Inferior parietal cortex (tissue), 1 donor: Measurements from ENCODE around the gene ZNF524.
"Not testable (repeated sequence)": the region's sequence is repeated elsewhere in the genome, so short reads cannot be mapped to it uniquely, and the experiment has no call there.

ENCODE experiments used
- DNase-seq: peaks from one replicate; pipeline ENCODE4 v3.0.0-alpha.2; 2016; ENCODE audit errors: extremely low spot score

Gene ZNF524

DNA sequence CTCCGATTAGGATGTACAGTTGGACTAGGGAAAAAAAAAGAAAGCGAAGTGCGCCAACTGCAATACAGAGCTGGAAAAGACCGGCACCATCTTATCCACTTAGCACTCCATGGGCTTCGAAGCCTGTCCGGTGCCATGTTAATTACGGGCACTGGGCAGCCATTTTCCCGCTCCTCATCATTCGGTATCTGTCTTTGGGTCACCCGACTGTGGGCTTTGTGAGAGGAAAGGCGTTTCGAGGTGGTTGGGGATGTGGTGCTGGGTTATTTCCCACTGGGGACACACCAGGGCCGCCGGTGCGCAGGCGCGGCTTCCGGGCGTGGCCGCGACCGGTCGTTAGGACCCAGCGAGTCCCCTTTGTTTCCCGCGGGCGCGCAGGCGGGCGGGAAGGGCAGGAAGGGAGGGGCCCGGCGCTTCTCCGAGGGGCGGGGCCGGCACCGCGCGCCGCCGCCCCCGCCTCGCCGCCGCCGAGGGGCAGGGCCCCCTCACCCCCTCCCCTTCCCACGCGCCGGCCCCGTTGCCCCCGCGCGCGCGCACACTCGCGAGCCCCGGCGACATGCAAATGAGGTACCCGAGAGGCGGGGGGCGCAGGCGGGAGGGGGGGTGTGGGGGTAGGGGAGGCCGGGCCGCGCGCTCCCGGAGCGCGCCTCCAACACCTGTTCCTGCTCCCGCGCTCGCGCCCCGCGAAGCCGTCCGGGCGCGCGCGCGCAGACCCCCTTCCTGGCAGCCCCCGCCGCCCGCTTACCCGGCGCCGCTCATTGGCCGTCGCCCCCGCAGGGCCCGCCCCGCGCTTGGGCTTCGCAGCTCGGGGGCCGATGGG lies at the start of gene ZNF524:
TSS of gene ZNF524 (plus strand) at position 447 of the 820 bp plus-strand sequence. CDS start 1,825 bp downstream, outside the sequence.
- DNase-seq, result peak; percentile 94

DNA sequence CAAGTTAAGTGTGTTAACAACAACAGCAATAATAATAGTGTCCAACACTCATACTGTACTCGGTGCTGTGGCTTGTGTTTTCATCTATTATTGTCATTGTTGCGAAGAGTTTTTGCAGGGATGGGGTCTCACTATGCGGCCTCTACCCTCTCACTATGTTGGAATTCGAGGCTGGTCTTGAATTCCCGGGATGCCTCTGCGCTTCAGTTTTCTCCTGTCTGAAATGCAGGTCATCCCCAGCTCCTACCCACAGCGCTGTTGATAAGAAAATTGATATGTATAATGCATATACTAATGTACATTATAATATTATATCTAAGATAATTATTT lies 49.8 kb upstream of the ZNF524 start:
- DNase-seq, result no peak

GRCh38 chr19:55552206-55552605 lies 47.9 kb upstream of the ZNF524 start:
- no peak for DNase-seq

DNA sequence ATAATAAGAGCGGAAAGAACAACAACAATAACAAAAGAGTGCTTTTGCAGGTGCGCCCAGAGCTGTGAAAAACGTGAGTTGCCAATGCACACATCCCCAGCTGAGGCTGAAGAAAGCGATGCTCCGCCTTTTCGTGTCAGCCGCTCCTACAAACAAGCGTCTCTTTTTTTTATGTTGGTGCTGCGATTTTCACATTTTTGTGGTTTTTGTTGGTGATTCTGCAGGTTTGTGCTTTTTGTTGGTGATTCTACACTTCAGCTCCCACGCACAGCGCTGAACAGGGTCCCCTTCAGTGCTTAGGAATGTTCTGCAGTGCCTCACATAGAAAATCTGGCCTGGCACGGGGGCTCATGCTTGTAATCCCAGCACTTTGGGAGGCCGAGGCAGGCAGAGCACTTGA lies 47.5 kb upstream of the ZNF524 start:
- DNase-seq, result no peak

- no peak for DNase-seq
Measured at GRCh38 chr19:55553217-55554182, 46.6 kb upstream of the ZNF524 start.

DNA sequence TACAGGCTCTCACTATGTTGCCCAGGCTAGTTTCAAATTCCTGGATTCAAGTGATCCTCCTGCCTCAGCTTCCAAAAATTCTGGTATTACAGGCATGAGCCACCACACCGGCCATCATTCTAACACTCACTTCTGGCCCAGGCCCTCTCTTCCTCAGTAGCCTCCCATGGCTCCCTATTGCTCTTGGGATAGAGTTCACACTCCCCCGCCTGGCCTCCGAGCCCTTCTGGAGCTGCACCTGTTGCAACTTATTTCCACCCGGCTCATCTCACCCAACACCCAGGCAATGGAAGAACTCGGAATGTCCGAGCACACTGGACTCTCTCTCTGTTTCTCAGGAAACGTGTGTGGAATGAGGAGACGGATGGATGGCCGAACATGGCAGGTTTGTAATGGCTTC lies 45.8 kb upstream of the ZNF524 start:
- DNase-seq, result no peak

DNA sequence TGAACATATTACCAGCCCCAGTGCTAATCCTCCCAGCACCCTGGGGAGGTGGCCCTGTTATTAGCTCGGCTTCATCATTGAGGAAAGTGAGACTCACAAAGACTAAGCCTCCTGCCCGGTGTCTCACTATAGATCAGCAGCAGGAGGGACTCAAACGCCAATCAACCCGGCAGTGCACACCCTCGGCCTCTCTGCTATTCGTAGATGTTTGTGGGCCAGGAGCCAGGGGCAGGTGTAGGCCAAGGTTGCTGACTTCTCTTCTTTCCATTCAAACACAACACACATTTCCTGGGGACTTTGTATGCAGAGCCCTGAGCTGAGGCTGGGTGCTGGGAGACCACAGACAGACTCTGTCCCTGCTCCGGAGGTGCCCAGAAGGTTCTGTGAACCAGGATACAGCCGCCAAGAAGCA lies 45.3 kb upstream of the ZNF524 start:
- DNase-seq, result no peak

DNA sequence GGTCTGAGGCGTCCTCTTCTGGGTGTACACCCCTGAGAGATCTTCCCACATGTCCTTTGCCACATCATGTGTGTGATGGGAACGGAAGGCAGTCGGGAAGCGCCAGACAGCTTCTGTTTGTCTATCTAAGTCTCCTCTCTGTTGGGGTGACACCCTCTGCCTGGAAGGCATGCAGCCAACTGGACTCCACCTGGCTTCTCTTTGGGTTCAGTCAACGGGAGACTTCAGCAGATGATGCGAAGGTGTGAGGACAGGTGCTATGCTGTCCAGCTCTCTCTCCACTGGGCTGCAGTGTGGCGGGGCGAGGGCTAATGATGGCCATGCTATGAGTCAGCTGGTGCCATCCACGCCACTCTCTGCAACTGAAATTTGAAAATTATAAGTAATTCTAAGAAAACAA lies 40.4 kb upstream of the ZNF524 start:
- no peak for DNase-seq

DNA sequence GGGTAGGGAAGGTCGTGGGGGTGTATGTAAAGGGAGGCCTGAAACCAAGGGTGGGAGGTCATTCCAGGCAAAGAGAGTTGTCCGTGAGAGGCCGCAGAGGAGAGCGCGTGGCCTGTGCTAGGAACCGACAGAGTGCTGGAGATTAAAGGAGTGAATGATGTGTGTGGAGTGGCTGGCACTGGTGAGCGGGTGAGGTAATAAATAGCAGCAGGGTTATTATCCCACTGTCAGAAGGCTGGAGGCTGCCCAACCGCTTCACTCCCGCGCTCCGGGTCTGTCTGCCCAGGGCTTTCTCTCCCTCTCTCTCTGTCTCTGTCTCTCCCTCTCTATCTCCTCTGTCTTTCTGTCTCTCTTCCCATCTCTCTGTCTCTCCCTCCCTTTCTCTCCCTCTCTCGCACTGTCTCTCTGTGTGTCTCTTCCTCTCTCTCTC lies 36.8 kb upstream of the ZNF524 start:
- DNase-seq, result no peak

DNA sequence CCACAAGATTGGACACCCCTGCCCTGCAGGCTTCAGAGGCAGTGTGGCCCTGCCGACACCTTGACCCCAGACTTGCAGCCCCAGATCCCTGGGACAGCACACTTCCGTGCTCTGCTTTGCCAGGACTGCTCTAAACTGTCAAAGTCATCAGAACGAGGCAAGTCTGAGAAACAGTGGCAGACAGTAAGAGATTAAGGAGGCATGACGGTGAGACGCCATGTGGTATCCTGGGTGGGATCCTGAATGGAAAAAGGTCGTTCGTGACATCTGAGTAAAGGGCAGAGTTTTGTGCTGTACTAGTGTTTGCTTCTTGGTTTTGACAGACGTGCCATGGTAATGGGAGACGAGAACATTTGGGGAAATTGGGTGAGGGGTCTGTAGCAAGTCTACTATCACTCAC lies 33.3 kb upstream of the ZNF524 start:
- no peak for DNase-seq

GRCh38 chr19:55567708-55568328 lies 32.3 kb upstream of the ZNF524 start:
- no peak for DNase-seq

- not testable (repeated sequence) for DNase-seq
Measured at GRCh38 chr19:55569477-55569876, 30.6 kb upstream of the ZNF524 start.

DNA sequence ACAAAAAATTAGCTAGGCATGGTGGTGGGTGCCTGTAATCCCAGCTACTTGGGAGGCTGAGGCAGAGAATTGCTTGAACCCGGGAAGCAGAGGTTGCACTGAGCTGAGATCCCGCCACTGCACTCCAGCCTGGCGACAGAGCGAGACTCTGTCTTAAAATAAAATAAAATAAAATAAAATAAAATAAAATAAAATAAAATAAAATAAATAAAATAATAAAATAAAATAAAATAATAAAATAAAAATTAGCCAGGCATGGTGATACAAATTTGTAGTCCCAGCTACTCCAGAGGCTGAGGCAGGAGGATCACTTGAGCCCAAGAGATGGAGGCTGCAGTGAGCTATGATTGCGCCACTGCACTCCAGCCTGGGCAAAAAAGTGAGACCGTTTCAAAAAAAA lies 26.2 kb upstream of the ZNF524 start:
- DNase-seq, result not testable (repeated sequence)

DNA sequence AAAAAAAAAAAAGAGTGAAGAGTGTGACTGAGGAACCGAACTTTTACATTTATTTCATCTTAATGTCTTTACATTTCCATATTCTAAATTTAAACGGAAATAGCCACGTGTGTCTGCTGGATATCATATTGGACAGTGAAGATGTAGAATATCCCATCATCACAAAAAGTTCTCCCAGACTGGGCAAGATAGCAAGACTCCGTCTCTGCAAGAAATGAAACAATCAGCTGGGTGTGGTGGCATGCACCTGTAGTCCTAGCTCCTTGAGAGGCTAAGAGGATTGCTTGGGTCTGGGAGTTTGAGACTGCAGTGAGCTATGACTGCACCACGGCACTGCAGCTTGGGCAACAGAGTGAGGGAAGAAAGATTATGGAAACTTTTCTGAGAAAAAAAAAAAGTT lies 23.3 kb upstream of the ZNF524 start:
- DNase-seq, result no peak

GRCh38 chr19:55578031-55578760 lies 21.9 kb upstream of the ZNF524 start:
- DNase-seq, result no peak

GRCh38 chr19:55578761-55579747 lies 21.0 kb upstream of the ZNF524 start:
- no peak for DNase-seq

GRCh38 chr19:55579766-55580621 lies 20.1 kb upstream of the ZNF524 start:
- no peak for DNase-seq

GRCh38 chr19:55580628-55581144 lies 19.4 kb upstream of the ZNF524 start, which contains the start of gene ZNF579:
ZNF579 (minus strand) TSS chr19:55580848; CDS start chr19:55579639, 1,209 bp downstream.
- peak; percentile 86 for DNase-seq
